ENCODE data around the gene GABPA.

GABPA gene

DNA sequence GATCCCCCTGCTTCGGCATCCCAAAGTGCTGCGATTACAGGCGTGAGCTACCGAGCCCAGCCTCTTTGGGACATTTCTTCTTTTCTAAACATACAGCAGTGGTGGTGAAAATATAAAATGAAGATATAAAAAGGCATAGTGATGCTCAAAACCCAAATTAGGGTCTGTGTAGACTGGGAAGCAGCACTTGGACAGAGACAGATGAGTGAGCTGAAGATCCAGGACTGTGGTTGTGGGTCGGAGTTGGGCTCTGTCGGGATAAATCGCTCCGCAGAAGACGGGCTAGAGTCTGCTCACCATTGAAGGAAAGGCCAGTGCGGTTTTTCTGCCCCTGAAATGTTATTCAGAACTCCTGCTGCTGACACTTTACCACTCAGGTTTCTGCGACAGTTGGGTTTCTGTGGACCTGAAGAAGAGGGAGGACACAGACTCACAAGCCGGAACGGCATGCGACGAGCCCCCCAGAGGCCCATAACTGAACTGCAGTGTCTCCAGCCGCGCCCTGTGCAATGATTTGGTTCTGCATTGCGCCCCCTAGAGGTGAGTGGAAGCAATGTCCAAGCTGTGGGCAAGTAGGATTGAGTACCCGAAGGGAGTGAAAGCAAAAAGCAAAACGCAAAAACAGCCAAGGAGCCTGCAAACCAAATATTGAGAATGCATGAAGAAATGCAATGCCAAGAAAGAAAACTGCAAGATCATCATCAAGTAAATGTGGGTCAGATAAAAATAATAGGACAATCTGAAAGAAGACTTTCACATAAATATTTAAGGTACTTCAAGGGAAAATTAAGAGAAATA, 66.6 kb downstream of the GABPA start:
- no peaks in the 10 kb centered on the region for H3K9me3 ChIP-seq (replicated peaks; ENCODE audit: insufficient read depth, low read length)
- no peaks in the 10 kb centered on the region for H3K79me2 ChIP-seq (ENCODE audit: low read length)
- no peaks in the 10 kb centered on the region for H3K4me1 ChIP-seq (ENCODE audit: low read length)
- H2AFZ ChIP-seq (ENCODE audit: low read length) = peak overlapping the region; percentile 46
- no peak overlapping the region for H3K27ac ChIP-seq (ENCODE audit: low read length)
- H3K4me3 ChIP-seq (ENCODE audit: low read length) = peak overlapping the region; percentile 14; the same call in 1 of the 2 replicates
- H3K9ac ChIP-seq (ENCODE audit: low read length) = no peak overlapping the region
- H3K36me3 ChIP-seq (replicated peaks; ENCODE audit: insufficient read depth, low read length) = no peaks in the 10 kb centered on the region
- no peaks in the 10 kb centered on the region for H4K20me1 ChIP-seq (ENCODE audit: insufficient read depth, low read length)
- no peak for TF ChIP-seq EZH2phosphoT487 (IDR thresholded peaks at IDR 0.05; ENCODE audit: low read length)
- peak; percentile 100 for TF ChIP-seq CTCF (IDR thresholded peaks at IDR 0.05; ENCODE audit: low read length)
- no peaks in the 10 kb centered on the region for H3K9me2 ChIP-seq (replicated peaks; ENCODE audit: insufficient read depth, low read length)
- peak overlapping the region; percentile 40 for H3K4me2 ChIP-seq (ENCODE audit: low read depth, low read length)
- peak; percentile 91 for DNase-seq
- no peaks in the 10 kb centered on the region for H3K27me3 ChIP-seq (replicated peaks; ENCODE audit: insufficient read depth, low read length)
- no peaks in the 10 kb centered on the region for H3F3A ChIP-seq (ENCODE audit: insufficient read depth, low read length)

DNA sequence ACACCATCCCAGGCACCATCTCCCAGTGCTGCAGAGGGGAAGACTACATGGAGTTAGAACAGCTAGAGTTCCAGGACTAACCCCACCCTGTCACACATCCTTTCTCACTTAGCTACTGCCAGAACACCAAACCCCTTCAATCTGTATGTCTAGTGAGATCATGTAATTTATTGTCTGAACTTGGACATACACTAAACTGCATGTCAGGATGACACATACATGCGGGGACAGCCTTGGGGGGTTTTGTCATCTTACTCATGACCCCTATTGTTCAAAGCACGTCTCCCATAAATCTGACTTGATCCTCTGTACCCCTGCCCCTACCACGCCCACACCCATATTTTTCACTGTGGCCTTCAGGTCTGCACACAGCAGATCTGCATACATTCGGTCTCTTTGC, 71.3 kb downstream of the GABPA start:
- no peak for DNase-seq
- Histone ChIP-seq H3K4me2 (ENCODE audit: low read depth, low read length) (no peak overlapping the region), H3F3A (ENCODE audit: insufficient read depth, low read length) (no peaks in the 10 kb centered on the region), H4K20me1 (ENCODE audit: insufficient read depth, low read length) (no peaks in the 10 kb centered on the region), H3K36me3 (replicated peaks; ENCODE audit: insufficient read depth, low read length) (no peaks in the 10 kb centered on the region), H3K9ac (ENCODE audit: low read length) (no peak overlapping the region), H3K9me3 (replicated peaks; ENCODE audit: insufficient read depth, low read length) (no peaks in the 10 kb centered on the region), H3K79me2 (ENCODE audit: low read length) (no peaks in the 10 kb centered on the region), H3K27me3 (replicated peaks; ENCODE audit: insufficient read depth, low read length) (no peaks in the 10 kb centered on the region), H2AFZ (ENCODE audit: low read length) (no peak overlapping the region), H3K27ac (ENCODE audit: low read length) (no peak overlapping the region), H3K4me1 (ENCODE audit: low read length) (no peaks in the 10 kb centered on the region), H3K4me3 (ENCODE audit: low read length) (no peak overlapping the region), H3K9me2 (replicated peaks; ENCODE audit: insufficient read depth, low read length) (no peaks in the 10 kb centered on the region)
- TF ChIP-seq CTCF (IDR thresholded peaks at IDR 0.05; ENCODE audit: low read length) = no peak
- no peak for TF ChIP-seq EZH2phosphoT487 (IDR thresholded peaks at IDR 0.05; ENCODE audit: low read length)
- no peak for TF ChIP-seq EZH2 (optimal IDR thresholded peaks at IDR 0.05; ENCODE audit: low read depth, low read length)

DNA sequence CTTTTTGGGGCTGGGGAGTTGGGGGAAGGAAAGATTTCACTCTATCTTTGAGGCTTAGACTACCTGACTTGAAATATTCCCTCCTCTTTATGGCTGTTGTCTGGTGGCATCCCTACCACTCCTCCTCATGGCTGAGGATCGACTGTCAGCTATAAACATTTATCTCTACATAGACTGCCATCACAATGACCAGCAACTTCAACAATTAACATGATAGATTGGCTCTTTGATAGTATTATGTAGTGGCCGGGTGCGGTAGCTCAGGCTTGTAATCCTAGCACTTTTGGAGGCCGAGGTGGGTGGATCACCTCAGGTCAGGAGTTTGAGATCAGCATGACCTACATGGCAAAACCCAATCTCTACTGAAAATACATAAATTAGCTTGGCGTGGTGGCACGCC, 72.4 kb downstream of the GABPA start:
- H2AFZ ChIP-seq (ENCODE audit: low read length) = no peak overlapping the region
- H3K9me2 ChIP-seq (replicated peaks; ENCODE audit: insufficient read depth, low read length) = no peaks in the 10 kb centered on the region
- no peaks in the 10 kb centered on the region for H4K20me1 ChIP-seq (ENCODE audit: insufficient read depth, low read length)
- H3K4me2 ChIP-seq (ENCODE audit: low read depth, low read length) = no peak overlapping the region
- H3K27ac ChIP-seq (ENCODE audit: low read length) = no peak overlapping the region
- H3K9me3 ChIP-seq (replicated peaks; ENCODE audit: insufficient read depth, low read length) = no peaks in the 10 kb centered on the region
- no peaks in the 10 kb centered on the region for H3K79me2 ChIP-seq (ENCODE audit: low read length)
- DNase-seq = no peak
- no peaks in the 10 kb centered on the region for H3K27me3 ChIP-seq (replicated peaks; ENCODE audit: insufficient read depth, low read length)
- no peak overlapping the region for H3K4me3 ChIP-seq (ENCODE audit: low read length)
- TF ChIP-seq EZH2 (optimal IDR thresholded peaks at IDR 0.05; ENCODE audit: low read depth, low read length) (no peak), CTCF (IDR thresholded peaks at IDR 0.05; ENCODE audit: low read length) (no peak), EZH2phosphoT487 (IDR thresholded peaks at IDR 0.05; ENCODE audit: low read length) (no peak)
- no peaks in the 10 kb centered on the region for H3K36me3 ChIP-seq (replicated peaks; ENCODE audit: insufficient read depth, low read length)
- no peaks in the 10 kb centered on the region for H3F3A ChIP-seq (ENCODE audit: insufficient read depth, low read length)
- no peak overlapping the region for H3K9ac ChIP-seq (ENCODE audit: low read length)
- H3K4me1 ChIP-seq (ENCODE audit: low read length) = no peaks in the 10 kb centered on the region
